ENCODE results near the gene GYG1. TPM values are rescaled to one million over a fixed set of nuclear protein-coding genes. Genes with fewer than 3 reads are reported as not detected.

Gene GYG1
- total RNA-seq, 1 experiment from 2014 or later: 34.8 TPM

- Mint-ChIP-seq H3K4me3 (no peak overlapping the region), H3K27ac (no peak overlapping the region), H3K4me1 (no peaks in the 10 kb centered on the region; the same call in 1 of the 2 replicates), H3K36me3 (0 out of 2 replicates have a peak, but pooled peaks cover 3% of the 10 kb centered on the region), H3K27me3 (ENCODE audit: low read depth) (no peaks in the 10 kb centered on the region), H3K9me3 (peaks cover 16% of the 10 kb centered on the region)
- DNase-seq (ENCODE audit: low spot score): no peak
- ChIA-PET CTCF (no interaction called here), POLR2A (no interaction called here)
- no peak for ATAC-seq
- TF ChIP-seq ESRRA (CRISPR knock-in tag; IDR thresholded peaks at IDR 0.05; ENCODE audit: borderline replicate concordance): no peak
- no peak for TF ChIP-seq ATF2 (CRISPR knock-in tag; IDR thresholded peaks at IDR 0.05; ENCODE audit: borderline replicate concordance, low read depth)
- TF ChIP-seq NFATC4 (CRISPR knock-in tag; IDR thresholded peaks at IDR 0.05): no peak
- no peak for TF ChIP-seq CBFB (CRISPR knock-in tag; IDR thresholded peaks at IDR 0.05; ENCODE audit: low read depth)
- TF ChIP-seq CTCF (IDR thresholded peaks at IDR 0.05): no peak
Measured at GRCh38 chr3:148971401-148972163, 19.8 kb upstream of the GYG1 start.

- Mint-ChIP-seq H3K4me3 (no peak overlapping the region), H3K27me3 (ENCODE audit: low read depth) (no peaks in the 10 kb centered on the region), H3K36me3 (peaks cover 3% of the 10 kb centered on the region; the same call in 1 of the 2 replicates), H3K4me1 (no peaks in the 10 kb centered on the region; the same call in 1 of the 2 replicates), H3K27ac (no peak overlapping the region), H3K9me3 (peaks cover 29% of the 10 kb centered on the region)
- no peak for TF ChIP-seq FOXP1 (CRISPR knock-in tag; IDR thresholded peaks at IDR 0.05; ENCODE audit: borderline replicate concordance)
- DNase-seq (ENCODE audit: low spot score): no peak
- no peak for ATAC-seq
- ChIA-PET CTCF (interaction anchor here (0.5 to 1.5 kb wide), 3 partner anchors 16 to 22 kb away, joined by 4 to 7 read pairs (median 6); no protein-coding TSS in a partner anchor), POLR2A (no interaction called here)
Measured at GRCh38 chr3:148974726-148975125, 16.6 kb upstream of the GYG1 start.

- no peaks in the 10 kb centered on the region; the same call in 1 of the 2 replicates for H3K4me1 Mint-ChIP-seq
- no peak overlapping the region for H3K4me3 Mint-ChIP-seq
- ATAC-seq: no peak
- H3K36me3 Mint-ChIP-seq: peaks cover 3% of the 10 kb centered on the region; the same call in 1 of the 2 replicates
- no peak overlapping the region for H3K27ac Mint-ChIP-seq
- H3K27me3 Mint-ChIP-seq (ENCODE audit: low read depth): no peaks in the 10 kb centered on the region
- ChIA-PET CTCF (no interaction called here), POLR2A (no interaction called here)
- peaks cover 29% of the 10 kb centered on the region for H3K9me3 Mint-ChIP-seq
- no peak for DNase-seq (ENCODE audit: low spot score)
- TF ChIP-seq GABPB1 (CRISPR knock-in tag; IDR thresholded peaks at IDR 0.05) (no peak), ATF1 (CRISPR knock-in tag; IDR thresholded peaks at IDR 0.05) (no peak), MAX (CRISPR knock-in tag; IDR thresholded peaks at IDR 0.05) (no peak), NR1H2 (CRISPR knock-in tag; IDR thresholded peaks at IDR 0.05) (no peak), ZNF263 (CRISPR knock-in tag; IDR thresholded peaks at IDR 0.05; ENCODE audit: low read depth) (no peak), AR (CRISPR knock-in tag; IDR thresholded peaks at IDR 0.05) (no peak), GRHL2 (CRISPR knock-in tag; IDR thresholded peaks at IDR 0.05; ENCODE audit: insufficient replicate concordance, severe bottlenecking) (no peak), SP1 (CRISPR knock-in tag; conservative IDR thresholded peaks at IDR 0.05) (no peak), TEAD4 (CRISPR knock-in tag; IDR thresholded peaks at IDR 0.05) (no peak), CTCF (IDR thresholded peaks at IDR 0.05) (no peak), CBFB (CRISPR knock-in tag; IDR thresholded peaks at IDR 0.05; ENCODE audit: low read depth) (no peak), NR3C1 (CRISPR knock-in tag; conservative IDR thresholded peaks at IDR 0.05; ENCODE audit: low read depth) (no peak), ZNF425 (CRISPR knock-in tag; conservative IDR thresholded peaks at IDR 0.05) (no peak)
Measured at GRCh38 chr3:148975248-148975647, 16.1 kb upstream of the GYG1 start.
